Sigmoid colon (tissue), 4 donors: ENCODE results near the gene SPPL2B.

ENCODE experiments used
- EP300 ChIP-seq, 4 donors: sonication (generic); formaldehyde crosslinking; IDR thresholded peaks; one replicate each; pipeline ENCODE4 v1.6.1; 2017; ENCODE audit warnings: antibody characterized with exemption in 4 of 4
- POLR2A ChIP-seq, 2 donors: fragments of 450-650 bp; IDR thresholded peaks; one replicate each; pipeline ENCODE4 v1.6.1; 2016; ENCODE audit warnings: antibody characterized with exemption in 2 of 2, mild to moderate bottlenecking in 2 of 2, moderate library complexity in 2 of 2

DNA sequence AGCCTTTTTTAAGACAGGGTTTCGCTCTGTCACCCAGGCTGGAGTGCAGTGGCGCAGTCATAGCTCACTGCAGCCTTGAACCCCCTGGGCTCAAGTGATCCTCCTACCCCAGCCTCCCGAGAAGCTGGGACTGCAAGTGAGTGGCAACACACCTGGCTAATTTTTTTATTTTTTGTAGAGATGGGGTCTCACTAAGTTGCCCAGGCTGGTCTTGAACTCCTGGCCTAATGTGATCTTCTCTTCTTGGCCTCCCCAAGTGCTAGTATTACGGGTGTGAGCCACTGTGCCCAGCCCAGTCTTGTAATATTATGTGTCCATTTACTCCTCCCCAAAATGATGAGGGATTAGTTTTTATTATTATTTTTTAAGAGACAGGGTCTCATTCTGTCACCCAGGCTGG is 17.4 kb upstream of the SPPL2B start:
- TF ChIP-seq POLR2A (IDR thresholded peaks at IDR 0.05) = no peak
- TF ChIP-seq EP300 (IDR thresholded peaks at IDR 0.05) = no peak
